GM21526 (cell line): Measurements from ENCODE around the gene TXN.
"Not testable (repeated sequence)": the region's sequence is repeated elsewhere in the genome, so short reads cannot be mapped to it uniquely, and the experiment has no call there.

ENCODE experiments used
- ATAC-seq: cut with Tn5 transposase; IDR thresholded peaks from one replicate; pipeline ENCODE4 v1.9.1; 2021; ENCODE audit warnings: moderate library complexity; ENCODE audit not compliant: unreplicated experiment, low FRiP score

Gene TXN

DNA sequence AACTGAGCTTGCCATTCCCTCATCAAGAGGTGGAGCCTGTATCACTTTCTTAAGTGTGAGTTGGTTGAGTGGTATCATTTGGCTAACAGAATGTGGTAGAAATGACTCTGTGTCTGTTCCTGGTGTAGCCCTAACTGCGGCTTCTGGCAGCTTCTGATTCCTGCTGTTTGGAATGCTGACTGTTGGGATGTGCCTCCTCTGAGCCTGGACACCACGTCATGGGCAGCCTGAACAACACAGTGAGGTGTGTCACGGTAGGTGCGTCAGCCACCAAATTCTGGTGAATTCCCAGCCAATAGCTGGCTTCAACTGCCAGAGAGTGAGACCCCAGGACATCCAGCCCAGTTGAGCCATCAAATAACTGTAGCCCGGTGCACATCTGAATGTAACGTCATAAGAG, 42.2 kb downstream of the TXN start:
- ATAC-seq, result no peak

DNA sequence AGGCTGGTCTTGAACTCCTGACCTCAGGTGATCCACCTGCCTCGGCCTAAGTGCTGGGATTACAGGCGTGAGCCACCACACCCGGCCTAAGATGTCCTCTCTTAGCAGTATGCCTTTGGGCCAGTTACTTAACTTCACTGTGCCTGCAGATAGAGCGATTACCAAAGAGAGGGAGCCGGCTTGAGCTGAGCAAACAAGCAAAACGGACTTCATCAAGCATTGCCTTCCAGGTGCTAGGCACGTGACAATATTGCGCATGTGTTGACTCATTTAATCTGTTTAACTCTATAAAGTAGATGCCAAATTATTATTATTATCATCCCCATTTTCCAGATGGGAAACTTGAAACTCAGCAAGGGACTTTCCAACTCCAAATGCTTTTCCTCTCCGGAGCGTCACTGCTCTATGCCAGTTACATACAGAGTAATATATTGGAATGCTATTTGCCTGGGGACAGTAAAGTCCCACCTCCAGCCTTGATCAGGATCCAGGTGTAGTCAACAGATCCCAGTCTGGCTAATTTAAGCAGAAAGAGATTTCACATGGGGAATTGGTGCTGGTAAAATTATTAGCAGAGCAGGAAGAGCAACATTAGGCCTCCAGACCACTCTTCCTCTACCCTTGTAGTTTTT, 42.8 kb downstream of the TXN start:
- ATAC-seq, result no peak

DNA sequence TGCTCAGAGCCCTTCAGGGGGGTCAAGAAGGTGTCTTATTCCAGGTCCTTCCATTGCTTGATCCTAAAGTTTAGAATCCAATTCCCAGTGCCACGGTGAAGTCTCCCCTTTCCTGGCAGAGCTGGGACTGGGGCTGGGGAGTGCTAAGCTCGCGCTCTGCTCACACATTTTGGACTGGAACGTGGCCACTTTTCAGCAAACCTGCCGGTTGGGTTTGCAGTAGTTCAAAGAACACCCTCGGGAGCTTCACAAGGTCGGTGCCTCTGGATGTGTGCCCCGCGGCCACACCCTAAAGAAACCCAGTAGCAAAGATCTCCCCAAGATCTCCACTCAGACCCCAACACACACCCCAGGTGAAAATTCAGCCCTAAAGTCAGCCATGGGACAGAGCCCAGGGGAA, 48.3 kb downstream of the TXN start, which contains the start of gene C9orf152:
TSS of gene C9orf152 (minus strand) at position 129 of the 400 bp plus-strand sequence. CDS start 580 bp downstream, outside the sequence.
- no peak for ATAC-seq

DNA sequence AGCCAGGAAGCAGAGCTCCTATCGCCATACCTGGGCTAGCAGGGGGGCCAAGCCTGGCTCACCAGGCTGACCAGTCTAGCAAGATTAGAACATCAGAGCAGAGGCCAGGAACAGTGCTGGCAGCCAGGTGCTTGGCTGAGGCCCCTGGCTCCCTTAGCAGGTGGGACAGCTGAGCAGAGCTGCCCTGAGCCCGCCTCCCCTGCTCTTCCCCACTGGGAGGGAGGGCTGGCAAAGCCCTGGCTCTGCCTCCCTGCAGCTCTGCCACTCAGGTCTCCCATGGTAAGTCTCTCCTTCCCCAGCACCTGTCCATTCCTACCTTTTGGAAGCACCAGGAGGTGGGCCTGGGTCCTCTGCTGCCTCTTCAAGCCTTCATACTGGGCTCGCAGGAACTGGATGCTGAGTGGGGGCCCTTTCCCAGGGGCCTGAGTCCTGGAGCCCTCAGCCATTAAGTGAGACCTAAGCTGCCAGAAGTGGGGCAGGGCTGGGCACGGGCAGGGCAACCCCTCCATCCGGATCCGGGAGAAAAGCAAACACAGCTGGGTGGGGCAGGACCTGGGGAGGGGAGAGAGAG, 49.2 kb downstream of the TXN start:
- ATAC-seq, result no peak

DNA sequence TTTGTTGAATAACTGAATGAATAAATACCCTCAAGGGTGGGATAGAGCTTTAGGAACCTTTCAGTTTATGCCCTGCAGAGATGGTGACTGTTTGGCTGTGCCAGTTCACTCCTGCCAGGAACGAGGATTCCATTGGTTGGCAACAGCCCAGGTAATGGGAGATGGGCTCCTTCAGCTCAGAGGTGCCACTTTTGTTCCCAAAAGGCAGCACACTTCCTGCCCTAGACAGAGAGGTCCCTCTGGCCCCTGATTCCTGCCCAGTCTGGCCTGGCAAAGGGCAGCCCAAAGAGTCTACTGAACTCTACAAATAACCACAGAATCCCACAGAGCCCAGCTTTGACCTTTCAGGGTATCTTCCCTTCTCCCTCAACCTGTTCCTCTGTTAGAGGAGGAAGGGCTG, 49.9 kb downstream of the TXN start:
- ATAC-seq, result no peak

DNA sequence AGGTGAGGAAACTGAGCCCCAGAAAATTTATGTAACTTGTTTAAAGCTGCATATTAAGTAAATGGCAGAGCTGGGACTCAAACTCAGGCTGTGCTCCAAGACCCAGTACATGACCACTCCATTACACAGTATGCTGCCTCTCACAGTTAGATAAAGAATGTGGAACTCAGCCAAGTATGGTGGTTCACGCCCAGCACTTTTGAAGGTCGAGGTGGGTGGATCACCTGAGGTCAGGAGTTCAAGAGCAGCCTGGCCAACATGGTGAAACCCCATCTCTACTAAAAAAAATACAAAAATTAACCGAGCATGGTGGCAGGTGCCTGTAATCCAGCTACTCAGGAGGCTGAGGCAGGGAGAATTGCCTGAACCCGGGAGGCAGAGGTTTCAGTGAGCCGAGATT, 50.7 kb downstream of the TXN start:
- not testable (repeated sequence) for ATAC-seq

DNA sequence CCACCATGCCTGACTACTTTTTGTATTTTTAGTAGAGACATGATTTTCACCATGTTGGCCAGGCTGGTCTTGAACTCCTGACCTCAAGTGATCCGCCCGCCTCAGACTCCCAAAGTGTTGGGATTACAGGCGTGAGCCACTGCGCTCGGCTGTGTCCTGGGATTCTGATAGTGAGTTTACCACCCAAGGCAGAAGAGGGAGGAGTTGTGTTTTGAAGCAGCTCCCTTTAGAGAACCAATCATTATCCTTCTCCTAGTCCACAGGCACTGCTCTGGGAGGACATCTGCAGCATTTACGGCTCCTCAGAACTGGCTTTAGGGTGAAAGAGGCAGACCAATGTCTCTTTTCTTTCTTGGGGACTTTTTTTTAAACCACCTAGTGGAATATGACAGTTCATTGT, 54.1 kb downstream of the TXN start:
- no peak for ATAC-seq

DNA sequence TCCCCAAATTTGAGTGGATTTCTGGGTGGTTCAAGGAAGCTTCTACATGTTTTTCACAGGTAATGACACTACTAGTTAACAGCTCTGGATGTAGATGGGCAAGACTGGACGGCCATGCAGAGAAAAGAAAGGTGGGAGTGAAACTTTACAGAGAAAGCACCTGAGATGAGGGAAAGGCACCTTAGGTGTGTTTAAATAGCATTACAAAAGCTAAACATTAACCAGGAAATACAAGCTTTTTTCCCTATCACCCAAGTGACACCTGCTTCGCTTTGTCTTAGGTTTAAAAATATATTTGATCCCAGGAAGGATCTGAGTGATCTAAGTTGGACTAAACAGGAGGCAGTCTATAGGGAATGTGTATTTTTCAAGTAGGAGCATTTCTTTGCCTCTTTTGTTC, 56.7 kb downstream of the TXN start:
- ATAC-seq, result no peak

DNA sequence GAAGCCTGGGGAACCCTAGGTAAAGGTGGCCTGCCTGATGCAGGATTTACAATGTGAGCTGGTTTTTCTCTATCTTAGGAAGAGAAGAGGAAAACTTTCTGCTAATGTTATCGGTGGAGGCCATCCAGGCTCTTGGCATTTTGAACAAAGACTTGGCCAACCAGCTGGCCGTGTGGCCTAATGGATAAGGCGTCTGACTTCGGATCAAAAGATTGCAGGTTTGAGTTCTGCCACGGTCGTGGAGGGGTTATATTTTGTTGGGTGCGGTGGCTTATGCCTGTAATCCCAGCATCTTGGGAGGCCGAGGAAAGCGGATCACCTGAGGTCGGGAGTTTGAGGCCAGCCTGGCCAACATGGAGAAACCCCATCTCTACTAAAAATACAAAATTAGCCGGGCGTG, 58.0 kb downstream of the TXN start:
- no peak for ATAC-seq

DNA sequence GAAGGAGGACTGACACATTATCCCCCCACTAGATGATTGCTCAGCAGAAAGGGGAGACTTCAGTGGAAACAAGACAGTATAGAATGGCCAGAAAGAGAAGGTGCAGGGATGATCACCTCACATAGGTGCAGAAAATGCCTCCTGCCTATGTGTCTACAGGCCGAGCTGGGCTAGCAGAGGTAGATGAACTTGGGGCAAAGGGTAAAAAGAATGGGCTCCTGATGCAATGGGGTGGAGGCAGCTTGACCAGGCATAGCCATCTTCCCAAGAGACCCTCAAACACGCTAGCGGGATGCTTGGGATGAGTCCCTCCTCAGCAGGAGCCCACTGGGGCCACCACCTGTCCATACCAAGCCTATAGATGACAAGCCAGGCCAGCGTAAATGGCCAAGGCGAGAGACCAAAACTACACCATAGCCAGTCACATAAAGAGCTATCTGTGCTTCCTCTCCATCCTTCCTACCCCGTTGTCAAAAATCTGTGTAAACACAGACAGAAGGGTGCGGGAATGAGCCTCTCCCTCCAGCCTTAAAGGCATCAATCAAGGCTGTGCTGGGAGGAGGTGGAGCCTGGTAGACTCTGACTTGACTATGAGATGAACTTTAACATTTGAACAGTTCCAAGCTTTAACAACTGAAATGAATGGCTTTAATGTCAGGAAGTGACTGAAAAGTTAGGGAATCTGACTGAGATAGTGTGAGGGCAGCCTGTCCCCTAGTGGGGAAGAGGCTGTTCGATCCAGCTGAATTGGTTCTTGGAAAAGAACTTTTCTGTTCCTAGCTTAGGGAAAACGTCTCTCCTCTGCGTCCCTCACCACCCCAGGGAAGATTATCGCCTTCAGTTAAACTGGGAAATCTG, 58.7 kb downstream of the TXN start:
- ATAC-seq, result no peak

DNA sequence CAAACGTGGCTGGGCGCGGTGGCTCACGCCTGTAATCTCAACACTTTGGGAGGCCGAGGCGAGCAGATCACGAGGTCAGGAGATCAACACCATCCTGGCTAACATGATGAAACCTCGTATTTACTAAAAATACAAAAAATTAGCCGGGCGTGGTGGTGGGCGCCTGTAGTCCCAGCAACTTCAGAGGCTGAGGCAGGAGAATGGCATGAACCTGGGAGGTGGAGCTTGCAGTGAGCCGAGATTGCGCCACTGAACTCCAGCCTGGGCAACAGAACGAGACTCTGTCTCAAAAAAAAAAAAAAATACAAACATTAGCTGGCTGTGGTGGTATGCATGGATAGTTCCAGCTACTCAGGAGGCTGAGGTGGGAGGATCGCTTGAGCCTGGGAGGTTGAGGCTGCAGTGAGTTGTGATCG, 60.2 kb downstream of the TXN start:
- not testable (repeated sequence) for ATAC-seq
